Measurements from ENCODE around the gene RNF125. TPM values are rescaled to one million over a fixed set of nuclear protein-coding genes. Genes with fewer than 3 reads are reported as not detected.

RNF125 gene
- polyA plus RNA-seq, 1 of the 3 experiments (the other 2 are of a cell fraction): 0.05 TPM

DNA sequence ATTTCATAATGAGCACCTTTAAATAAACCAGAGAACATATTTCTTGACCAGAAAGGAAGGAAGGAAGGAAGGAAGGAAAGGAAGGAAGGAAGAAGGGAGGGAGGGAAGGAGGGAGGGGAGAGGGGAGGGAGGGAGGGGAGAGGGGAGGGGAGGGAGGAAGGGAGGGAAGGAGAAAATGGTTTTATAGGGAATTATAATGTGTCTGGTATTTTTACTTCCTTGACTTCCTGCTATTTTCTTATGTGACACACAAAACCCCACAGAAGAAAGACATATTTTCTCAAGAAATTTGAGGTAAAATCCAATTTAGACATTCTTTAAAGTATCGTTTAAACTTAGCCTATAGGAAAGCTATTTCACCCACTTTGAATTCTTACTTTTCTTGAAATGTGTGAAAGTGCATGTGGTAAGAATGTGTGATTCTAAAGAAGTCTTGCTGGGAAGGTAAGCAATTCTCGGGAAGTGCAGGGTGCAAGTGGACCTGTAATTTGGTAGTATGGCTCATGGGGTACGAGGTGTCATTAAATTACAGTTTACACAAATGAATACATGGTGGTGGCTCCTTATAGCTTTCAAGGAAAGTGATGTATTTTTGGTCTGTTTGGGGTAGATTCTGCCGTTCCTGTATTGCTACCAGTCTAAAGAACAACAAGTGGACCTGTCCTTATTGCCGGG is 18.0 kb downstream of the RNF125 start:
- no peak for TF ChIP-seq PBX3 (IDR thresholded peaks at IDR 0.05)
- no peak for TF ChIP-seq ELF1 (IDR thresholded peaks at IDR 0.05)
- no peak for TF ChIP-seq MXI1 (IDR thresholded peaks at IDR 0.05; ENCODE audit: low read depth, low read length)
- no peak for TF ChIP-seq CHD2 (IDR thresholded peaks at IDR 0.05; ENCODE audit: low read length, partially characterized antibody)
- TF ChIP-seq GATA2 (CRISPR knock-in tag; IDR thresholded peaks at IDR 0.05): no peak
- TF ChIP-seq JUND (IDR thresholded peaks at IDR 0.05): no peak
- TF ChIP-seq FOXJ3 (CRISPR knock-in tag; IDR thresholded peaks at IDR 0.05): no peak
- TF ChIP-seq RXRA (IDR thresholded peaks at IDR 0.05; ENCODE audit: borderline replicate concordance, low read depth): no peak
- no peak for TF ChIP-seq SIN3A (IDR thresholded peaks at IDR 0.05; ENCODE audit: borderline replicate concordance, low read depth, low read length)
- TF ChIP-seq RFX5 (IDR thresholded peaks at IDR 0.05; ENCODE audit: low read length): no peak
- no peak for TF ChIP-seq EP300 (IDR thresholded peaks at IDR 0.05; ENCODE audit: borderline replicate concordance in 1 of 2, low read depth in 1 of 2, low read length in 1 of 2)
- TF ChIP-seq, protein P1, sequence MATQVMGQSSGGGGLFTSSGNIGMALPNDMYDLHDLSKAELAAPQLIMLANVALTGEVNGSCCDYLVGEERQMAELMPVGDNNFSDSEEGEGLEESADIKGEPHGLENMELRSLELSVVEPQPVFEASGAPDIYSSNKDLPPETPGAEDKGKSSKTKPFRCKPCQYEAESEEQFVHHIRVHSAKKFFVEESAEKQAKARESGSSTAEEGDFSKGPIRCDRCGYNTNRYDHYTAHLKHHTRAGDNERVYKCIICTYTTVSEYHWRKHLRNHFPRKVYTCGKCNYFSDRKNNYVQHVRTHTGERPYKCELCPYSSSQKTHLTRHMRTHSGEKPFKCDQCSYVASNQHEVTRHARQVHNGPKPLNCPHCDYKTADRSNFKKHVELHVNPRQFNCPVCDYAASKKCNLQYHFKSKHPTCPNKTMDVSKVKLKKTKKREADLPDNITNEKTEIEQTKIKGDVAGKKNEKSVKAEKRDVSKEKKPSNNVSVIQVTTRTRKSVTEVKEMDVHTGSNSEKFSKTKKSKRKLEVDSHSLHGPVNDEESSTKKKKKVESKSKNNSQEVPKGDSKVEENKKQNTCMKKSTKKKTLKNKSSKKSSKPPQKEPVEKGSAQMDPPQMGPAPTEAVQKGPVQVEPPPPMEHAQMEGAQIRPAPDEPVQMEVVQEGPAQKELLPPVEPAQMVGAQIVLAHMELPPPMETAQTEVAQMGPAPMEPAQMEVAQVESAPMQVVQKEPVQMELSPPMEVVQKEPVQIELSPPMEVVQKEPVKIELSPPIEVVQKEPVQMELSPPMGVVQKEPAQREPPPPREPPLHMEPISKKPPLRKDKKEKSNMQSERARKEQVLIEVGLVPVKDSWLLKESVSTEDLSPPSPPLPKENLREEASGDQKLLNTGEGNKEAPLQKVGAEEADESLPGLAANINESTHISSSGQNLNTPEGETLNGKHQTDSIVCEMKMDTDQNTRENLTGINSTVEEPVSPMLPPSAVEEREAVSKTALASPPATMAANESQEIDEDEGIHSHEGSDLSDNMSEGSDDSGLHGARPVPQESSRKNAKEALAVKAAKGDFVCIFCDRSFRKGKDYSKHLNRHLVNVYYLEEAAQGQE (IDR thresholded peaks at IDR 0.05; ENCODE audit: low read depth, low read length): no peak
- TF ChIP-seq, protein P2, sequence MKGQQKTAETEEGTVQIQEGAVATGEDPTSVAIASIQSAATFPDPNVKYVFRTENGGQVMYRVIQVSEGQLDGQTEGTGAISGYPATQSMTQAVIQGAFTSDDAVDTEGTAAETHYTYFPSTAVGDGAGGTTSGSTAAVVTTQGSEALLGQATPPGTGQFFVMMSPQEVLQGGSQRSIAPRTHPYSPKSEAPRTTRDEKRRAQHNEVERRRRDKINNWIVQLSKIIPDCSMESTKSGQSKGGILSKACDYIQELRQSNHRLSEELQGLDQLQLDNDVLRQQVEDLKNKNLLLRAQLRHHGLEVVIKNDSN (IDR thresholded peaks at IDR 0.05; ENCODE audit: borderline replicate concordance, low read depth): no peak
- TF ChIP-seq POLR2AphosphoS5 (IDR thresholded peaks at IDR 0.05; ENCODE audit: low read depth, low read length): no peak
- TF ChIP-seq TCF12 (IDR thresholded peaks at IDR 0.05): no peak
- Histone ChIP-seq H2AFZ (ENCODE audit: low read depth) (no peak overlapping the region), H3K4me2 (no peak overlapping the region), H3K27ac (ENCODE audit: low read depth in 2 of 2, low read length in 1 of 2) (no peak overlapping the region), H3K4me1 (ENCODE audit: control insufficient read depth in 1 of 2, insufficient read depth in 2 of 2, low read depth in 1 of 2, low read length in 1 of 2) (no peaks in the 10 kb centered on the region), H3K9me3 (no peaks in the 10 kb centered on the region), H3K9me2 (no peaks in the 10 kb centered on the region), H3K9ac (no peak overlapping the region), H3F3A (replicated peaks; ENCODE audit: insufficient read depth) (no peaks in the 10 kb centered on the region), H3K27me3 (ENCODE audit: insufficient read depth) (no peaks in the 10 kb centered on the region; the same call in 1 of the 2 replicates), H3K36me3 (replicated peaks in 1 of 2; ENCODE audit: control insufficient read depth in 1 of 2, insufficient read depth in 2 of 2, low read length in 1 of 2) (no peaks in the 10 kb centered on the region), H3K4me3 (ENCODE audit: low read depth in 2 of 2, low read length in 1 of 2) (no peak overlapping the region), H3K79me2 (ENCODE audit: insufficient read depth) (no peaks in the 10 kb centered on the region), H4K20me1 (ENCODE audit: insufficient read depth) (no peaks in the 10 kb centered on the region)
- no peak for DNase-seq
- 29% methylated on average over 5 of the region's 5 CpGs for WGBS (ENCODE audit: low lambda C conversion rate)
- CTCF ChIA-PET: no interaction called here
- POLR2A ChIA-PET: no interaction called here
